Left kidney (tissue), 2 donors: ENCODE data around the gene CTSA. TPM values are rescaled to one million over a fixed set of nuclear protein-coding genes. Genes with fewer than 3 reads are reported as not detected.
"Not testable (repeated sequence)": the region's sequence is repeated elsewhere in the genome, so short reads cannot be mapped to it uniquely, and the experiment has no call there.

Source experiments
- DNase-seq: peaks from one replicate; pipeline ENCODE4 v3.0.0-alpha.2; 2013
- polyA plus RNA-seq: library from polyadenylated mRNA; unstranded; fragments of 120-200 nt; gene quantifications from one replicate; pipeline ENCODE4 v1.2.1, GENCODE V29; 2013; ENCODE audit not compliant: insufficient read length

CTSA gene
- polyA plus RNA-seq, 1 donor, result 143 TPM

DNA sequence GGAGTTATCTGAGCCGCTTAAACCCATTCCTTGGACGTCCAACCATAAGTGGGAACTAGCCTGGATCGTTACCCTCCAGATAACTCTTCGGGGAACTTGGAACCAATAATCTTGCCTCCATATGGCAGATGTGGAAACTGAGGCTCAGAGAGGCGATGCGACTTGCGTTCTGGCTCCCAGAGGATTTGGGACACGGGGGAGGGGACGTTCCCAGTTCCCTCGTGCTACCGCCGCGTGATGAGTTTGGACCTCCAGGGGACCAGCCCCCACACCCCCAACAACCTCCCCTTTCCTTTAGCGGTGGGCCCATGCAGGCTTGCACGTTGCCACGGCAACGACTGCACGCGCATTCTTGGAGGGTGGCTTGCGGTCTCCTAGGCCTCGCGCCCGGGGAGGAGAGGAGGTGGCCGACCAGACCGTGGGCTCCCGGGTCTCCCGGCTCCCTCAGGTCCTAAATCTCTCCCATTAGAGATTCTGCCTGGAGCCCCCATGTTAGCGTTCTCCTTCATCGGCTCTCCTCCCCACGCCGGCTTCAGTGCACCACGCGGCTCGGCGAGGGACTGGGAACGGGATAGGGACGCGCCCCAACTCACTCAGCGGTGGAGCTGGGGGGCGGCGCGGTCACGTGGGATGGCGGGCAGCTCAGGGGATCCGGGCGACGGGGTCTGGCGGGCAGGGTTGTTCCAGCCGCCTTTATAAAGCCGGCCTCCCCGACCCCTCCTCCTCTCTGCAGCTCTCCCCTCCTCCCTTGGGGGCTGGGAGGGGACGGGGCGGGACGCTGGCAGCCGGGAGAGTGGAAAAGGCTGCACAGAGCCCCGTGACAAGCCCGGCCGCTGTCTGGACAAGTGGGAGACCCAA, 20.6 kb downstream of the CTSA start, which contains the start of gene PLTP:
Gene PLTP (minus strand): TSS at position 670 of the 858 bp plus-strand sequence. CDS start 703 bp downstream, outside the sequence.
- peak; percentile 73 for DNase-seq

DNA sequence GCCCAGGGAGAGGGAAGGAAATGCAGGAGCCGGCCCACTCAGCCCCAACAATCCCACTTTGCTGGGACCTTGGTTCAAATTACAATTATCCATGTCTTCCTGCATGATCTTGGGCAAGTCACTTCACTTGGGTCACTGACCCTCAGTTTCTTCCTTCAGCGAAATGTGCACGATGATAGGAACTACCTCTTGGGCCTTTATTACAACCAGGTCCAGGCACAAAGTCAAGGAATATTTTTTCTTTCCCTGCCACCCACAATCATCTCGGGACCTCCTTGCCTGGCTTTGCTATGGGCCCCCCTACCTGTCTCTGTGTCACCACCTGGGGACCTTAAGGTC, 21.2 kb downstream of the CTSA start:
- no peak for DNase-seq

- DNase-seq, result no peak
Observed at GRCh38 chr20:45913116-45913515, 22.0 kb downstream of the CTSA start.

DNA sequence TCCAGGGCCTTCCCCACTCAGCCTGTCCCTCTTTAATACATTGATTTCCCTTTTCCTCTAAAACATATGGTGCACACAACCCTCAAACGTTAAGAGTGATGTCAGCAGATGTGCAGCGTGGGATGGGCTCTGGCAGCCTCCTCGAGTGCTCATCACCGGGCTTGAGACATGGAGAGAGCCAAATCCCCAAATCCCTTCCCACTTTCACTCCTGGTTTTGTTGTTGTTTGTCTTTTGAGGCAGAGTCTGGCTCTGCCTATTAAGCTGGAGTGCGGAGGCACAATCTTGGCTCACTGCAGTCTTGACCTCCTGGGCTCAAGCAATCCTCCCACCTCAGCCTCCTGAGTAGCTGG, 26.6 kb downstream of the CTSA start:
- DNase-seq, result no peak

DNA sequence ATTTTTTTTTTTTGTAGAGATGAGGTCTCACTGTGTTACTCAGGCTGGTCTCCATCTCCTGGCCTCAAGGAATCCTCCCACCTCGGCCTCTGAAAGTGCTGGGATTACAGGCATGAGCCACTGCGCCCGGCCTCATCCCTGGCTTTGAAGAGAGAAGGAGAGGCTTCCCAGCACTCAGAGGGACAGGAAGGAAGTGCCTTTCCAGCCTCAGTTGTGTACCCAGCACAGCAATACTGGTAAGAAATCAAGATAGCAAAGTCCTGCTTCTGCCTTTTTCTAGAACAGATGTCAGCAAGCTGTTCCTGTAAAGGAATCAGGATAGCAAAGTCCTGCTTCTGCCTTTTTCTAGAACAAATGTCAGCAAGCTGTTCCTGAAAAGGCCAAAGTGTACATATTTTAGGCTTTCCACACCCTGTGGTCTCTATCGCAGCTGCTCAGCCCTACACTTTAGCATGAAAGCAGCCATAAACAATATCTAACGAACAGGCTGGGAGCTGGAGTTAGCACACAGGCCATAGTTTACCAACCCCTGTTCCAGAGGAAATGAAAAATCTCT, 27.1 kb downstream of the CTSA start:
- no peak for DNase-seq

GRCh38 chr20:45918779-45919537, 27.8 kb downstream of the CTSA start:
- no peak for DNase-seq

- DNase-seq, result peak; percentile 75
Observed at GRCh38 chr20:45919542-45920399, 28.6 kb downstream of the CTSA start.

DNA sequence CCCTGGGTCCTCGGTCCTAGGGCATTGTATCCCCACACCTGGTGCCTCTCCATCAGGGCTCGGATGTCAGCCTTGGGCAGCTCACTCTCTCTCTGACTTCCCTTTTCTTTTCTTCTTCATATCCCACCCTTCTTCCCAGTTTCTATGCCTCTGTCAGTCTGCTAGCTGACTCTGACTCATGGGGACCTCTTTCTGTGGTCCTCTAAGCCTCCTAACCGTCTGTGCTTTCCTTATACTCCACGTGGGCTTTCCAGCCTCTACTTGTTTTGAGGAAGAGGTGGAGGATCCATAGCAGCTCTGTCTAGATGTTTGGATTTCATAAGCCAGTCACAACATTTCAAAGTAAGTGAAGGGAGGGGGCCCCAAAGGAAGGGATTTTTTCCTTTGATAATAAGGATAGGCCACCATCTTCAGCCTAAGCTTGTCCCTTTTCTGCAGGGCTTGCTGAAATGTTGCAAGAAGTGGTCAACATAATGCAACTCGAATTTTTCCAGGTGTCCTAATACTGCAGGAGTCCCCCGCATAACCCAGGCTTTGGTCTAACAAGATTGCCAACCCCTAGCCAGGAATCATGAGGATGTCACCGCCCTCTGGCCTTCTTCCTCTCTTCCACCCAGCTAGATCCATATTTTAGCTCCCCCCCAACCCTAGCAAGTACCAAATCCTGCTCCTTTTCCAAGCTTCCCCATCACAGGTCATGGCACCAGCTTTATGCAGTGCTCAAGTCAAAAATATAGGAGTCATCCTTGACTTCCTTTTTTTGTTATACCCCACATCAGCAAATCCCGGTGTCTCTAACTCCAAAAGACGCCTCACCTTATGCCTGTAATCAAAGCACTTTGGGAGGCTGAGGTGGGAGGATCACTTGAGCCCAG, 29.6 kb downstream of the CTSA start:
- no peak for DNase-seq

DNA sequence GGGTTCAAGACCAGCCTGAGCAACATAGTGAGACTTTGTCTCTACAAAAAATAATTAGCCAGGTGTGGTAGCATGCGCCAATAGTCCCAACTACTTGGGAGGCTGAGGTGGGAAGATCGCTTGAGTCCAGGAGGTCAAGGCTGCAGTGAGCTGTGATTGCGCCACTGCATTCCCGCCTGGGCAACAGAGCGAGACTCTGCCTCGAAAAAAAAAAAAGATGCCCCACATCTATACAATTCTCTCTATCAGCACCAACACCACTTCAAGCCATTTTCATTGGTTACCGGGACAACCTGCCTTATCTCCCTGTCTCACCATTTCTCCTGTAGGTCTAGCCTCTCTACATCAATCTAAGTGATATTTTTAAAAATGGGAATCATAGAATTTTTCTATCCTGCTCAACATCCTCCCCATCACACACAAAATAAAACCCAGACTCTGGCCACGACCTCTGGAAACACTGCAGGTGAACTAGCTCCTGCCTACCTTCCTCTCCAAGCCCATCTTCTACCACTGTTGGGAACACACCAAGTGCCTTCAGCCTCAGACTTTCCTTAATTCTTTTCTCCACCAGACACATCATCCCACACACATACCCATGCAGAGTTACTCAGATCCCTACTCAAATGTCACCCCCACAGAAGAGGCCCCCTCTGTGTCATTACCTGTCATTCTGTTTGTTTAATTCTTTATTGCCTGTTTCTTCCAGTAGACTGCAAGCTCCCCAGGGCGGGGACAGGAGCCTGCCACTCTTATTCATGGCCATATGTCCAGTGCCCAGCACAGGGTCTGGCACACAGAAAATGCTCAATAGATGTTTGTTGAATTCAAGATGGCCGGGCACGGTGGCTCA, 30.4 kb downstream of the CTSA start:
- no peak for DNase-seq

GRCh38 chr20:45924391-45925261, 33.5 kb downstream of the CTSA start:
- peak; percentile 38 for DNase-seq

GRCh38 chr20:45925821-45926506, 34.8 kb downstream of the CTSA start:
- no peak for DNase-seq

GRCh38 chr20:45926731-45927070, 35.6 kb downstream of the CTSA start:
- DNase-seq, result no peak

DNA sequence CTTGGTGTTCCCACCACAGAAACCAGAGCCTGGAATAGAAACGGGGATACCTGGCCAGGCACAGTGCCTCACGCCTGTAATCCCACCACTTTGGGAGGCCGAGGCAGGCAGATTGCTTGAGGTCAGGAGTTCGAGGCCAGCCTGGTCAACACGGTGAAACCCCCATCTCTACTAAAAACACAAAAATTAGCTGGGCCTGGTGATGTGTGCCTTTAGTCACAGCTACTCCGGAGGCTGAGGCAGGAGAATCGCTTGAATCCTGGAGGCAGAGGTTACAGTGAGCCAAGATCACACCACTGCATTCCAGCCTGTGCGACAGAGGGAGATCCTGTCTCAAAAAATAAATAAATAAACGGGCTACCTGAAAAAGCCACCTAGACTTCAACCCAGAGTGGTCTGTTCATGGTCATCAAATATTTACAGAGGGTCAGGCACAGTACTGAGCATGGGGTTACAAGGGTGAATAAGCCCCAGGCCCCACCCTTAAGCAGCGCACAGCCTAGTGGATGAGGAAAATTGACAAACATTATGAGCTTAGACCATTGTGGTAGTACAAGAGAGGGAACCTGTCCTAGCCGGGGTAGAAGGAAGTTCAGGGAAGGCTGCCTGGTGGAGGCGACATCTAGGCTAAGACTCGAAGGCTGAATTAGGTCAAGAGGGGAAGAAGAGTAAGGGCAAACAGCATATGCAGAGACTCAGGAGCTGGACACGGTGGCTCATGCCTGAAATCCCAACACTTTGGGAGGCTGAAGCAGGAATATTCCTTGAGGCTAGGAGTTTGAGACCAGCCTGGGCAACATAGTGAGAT, 36.1 kb downstream of the CTSA start:
- DNase-seq, result no peak

GRCh38 chr20:45931680-45932079, 40.5 kb downstream of the CTSA start:
- not testable (repeated sequence) for DNase-seq

DNA sequence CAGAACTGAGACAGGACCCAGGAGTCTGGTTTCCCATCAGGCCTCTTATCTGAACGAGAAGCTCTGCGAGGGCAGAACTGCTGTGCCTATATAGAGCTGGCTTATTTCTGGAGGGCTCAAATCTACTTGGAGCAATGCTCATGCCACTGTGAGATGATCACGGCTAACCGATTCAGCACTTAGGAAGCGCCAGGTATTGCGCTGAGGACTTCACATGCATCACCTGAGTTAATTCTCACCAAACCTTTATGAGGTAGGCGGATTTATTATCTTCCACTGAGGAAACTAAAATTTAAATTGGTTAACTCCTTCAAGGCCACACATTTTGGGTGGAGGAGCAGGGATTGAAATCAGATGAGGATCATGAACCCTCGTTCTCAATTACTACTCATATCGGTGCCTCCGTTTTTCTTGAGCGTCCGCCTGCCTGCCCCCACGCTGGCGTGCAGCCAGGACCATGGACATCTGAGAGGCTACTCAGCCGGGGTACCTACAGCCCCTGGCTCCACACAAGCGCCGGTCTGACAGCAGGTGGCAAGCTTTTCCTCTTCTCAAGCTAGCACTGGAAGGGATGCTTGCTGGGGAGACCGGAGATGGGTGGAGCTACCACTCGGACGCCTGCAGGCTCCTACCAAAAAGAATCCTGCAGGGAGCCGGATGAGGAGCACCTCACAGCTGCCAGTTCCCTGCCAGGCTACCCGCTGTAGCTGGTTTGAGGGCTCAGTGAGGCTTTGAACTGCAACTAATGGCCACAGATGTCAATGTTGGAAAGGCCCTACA, 42.3 kb downstream of the CTSA start:
- peak; percentile 70 for DNase-seq

- peak; percentile 57 for DNase-seq
Observed at GRCh38 chr20:45934046-45934585, 43.0 kb downstream of the CTSA start.
